ENCODE data around the gene MICOS13. TPM values are rescaled to one million over a fixed set of nuclear protein-coding genes. Genes with fewer than 3 reads are reported as not detected.

MICOS13 gene
- total RNA-seq, 1 donor from 2014 or later, result 83.2 TPM

- H3K36me3 ChIP-seq, result peaks cover 0 to 49% of the 10 kb centered on the region in 2 donors
- H3K4me1 ChIP-seq, result peaks cover 12% of the 10 kb centered on the region
- no peaks in the 10 kb centered on the region for H3K9me3 ChIP-seq
- TF ChIP-seq POLR2AphosphoS5 (IDR thresholded peaks at IDR 0.05; ENCODE audit: insufficient read depth in 1 of 2, low read depth in 1 of 2) (no peak), POLR2A (IDR thresholded peaks at IDR 0.05) (no peak)
- TF ChIP-seq, protein P1, sequence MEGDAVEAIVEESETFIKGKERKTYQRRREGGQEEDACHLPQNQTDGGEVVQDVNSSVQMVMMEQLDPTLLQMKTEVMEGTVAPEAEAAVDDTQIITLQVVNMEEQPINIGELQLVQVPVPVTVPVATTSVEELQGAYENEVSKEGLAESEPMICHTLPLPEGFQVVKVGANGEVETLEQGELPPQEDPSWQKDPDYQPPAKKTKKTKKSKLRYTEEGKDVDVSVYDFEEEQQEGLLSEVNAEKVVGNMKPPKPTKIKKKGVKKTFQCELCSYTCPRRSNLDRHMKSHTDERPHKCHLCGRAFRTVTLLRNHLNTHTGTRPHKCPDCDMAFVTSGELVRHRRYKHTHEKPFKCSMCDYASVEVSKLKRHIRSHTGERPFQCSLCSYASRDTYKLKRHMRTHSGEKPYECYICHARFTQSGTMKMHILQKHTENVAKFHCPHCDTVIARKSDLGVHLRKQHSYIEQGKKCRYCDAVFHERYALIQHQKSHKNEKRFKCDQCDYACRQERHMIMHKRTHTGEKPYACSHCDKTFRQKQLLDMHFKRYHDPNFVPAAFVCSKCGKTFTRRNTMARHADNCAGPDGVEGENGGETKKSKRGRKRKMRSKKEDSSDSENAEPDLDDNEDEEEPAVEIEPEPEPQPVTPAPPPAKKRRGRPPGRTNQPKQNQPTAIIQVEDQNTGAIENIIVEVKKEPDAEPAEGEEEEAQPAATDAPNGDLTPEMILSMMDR (IDR thresholded peaks at IDR 0.05), result no peak
- H3K27ac ChIP-seq, result no peak overlapping the region
- no peak overlapping the region for H3K4me3 ChIP-seq
- no peaks in the 10 kb centered on the region for H3K27me3 ChIP-seq
- intact Hi-C loops (cut with DNase I), result no loop called here
- DNase-seq (ENCODE audit: extremely low spot score in 2 of 2), result no peak
Observed at GRCh38 chr19:5713228-5713627, 32.9 kb upstream of the MICOS13 start.

DNA sequence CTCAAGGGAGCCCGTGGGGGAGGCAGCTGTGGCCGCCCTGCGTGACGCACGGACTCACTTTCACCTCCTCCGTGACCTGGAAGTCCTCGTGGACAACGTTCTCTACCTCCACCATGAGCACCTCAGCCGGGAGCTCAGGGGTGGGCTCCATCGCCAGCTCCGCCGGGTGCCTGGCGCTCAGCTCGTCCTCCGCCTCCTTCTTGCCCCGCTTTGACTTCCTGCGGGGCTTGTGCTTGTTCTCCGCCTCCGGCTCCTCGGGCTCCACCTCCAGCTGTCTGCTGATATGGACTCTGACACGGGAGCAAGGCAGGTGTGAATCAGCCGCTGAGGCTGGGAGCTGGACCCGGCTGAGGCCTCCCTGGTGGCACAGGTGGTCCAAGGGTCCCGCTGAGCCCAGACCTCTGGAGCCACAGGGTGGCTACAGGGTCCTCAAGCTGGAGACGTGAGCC lies 31.4 kb upstream of the MICOS13 start:
- Histone ChIP-seq H3K4me3 (no peak overlapping the region), H3K9me3 (no peaks in the 10 kb centered on the region), H3K4me1 (no peaks in the 10 kb centered on the region), H3K36me3 (peaks cover 0 to 62% of the 10 kb centered on the region in 2 donors), H3K27me3 (no peaks in the 10 kb centered on the region), H3K27ac (no peak overlapping the region)
- TF ChIP-seq POLR2AphosphoS5 (IDR thresholded peaks at IDR 0.05; ENCODE audit: insufficient read depth in 1 of 2, low read depth in 1 of 2), result no peak
- no peak for TF ChIP-seq POLR2A (IDR thresholded peaks at IDR 0.05)
- TF ChIP-seq, protein P1 (IDR thresholded peaks at IDR 0.05), result no peak
- intact Hi-C loops (cut with DNase I), result no loop called here
- no peak for DNase-seq (ENCODE audit: extremely low spot score in 2 of 2)

DNA sequence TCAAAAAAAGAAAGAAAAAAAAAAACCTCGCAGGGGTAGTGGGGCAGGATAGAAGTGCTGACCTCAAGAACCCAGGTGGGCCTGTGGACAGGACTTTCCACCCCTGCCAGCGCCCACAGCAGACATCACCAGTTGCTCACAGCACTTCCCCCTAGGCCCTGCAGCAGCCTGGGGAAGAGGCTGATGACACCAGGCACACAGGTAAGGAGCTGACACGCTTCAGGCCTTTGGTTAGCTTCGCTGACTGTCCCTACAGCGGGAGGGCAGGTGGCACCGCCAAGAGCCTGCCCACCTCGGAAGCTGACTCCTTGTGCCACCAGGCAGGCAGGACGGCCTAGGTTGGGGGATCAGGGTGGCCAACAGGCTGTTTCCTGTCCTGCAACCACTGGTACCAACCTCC lies 30.7 kb upstream of the MICOS13 start:
- Histone ChIP-seq H3K36me3 (peaks cover 0 to 69% of the 10 kb centered on the region in 2 donors), H3K4me1 (no peaks in the 10 kb centered on the region), H3K27ac (no peak overlapping the region), H3K27me3 (no peaks in the 10 kb centered on the region), H3K4me3 (no peak overlapping the region), H3K9me3 (no peaks in the 10 kb centered on the region)
- TF ChIP-seq POLR2A (IDR thresholded peaks at IDR 0.05), result no peak
- no peak for TF ChIP-seq POLR2AphosphoS5 (IDR thresholded peaks at IDR 0.05; ENCODE audit: insufficient read depth in 1 of 2, low read depth in 1 of 2)
- no peak for DNase-seq (ENCODE audit: extremely low spot score in 2 of 2)
- intact Hi-C loops (cut with DNase I), result no loop called here

GRCh38 chr19:5707576-5708575 lies 27.6 kb upstream of the MICOS13 start:
- no peaks in the 10 kb centered on the region for H3K4me1 ChIP-seq
- H3K4me3 ChIP-seq, result no peak overlapping the region
- no peaks in the 10 kb centered on the region for H3K9me3 ChIP-seq
- no peak for DNase-seq (ENCODE audit: extremely low spot score in 2 of 2)
- H3K36me3 ChIP-seq, result peaks cover 0 to 88% of the 10 kb centered on the region in 2 donors
- H3K27me3 ChIP-seq, result no peaks in the 10 kb centered on the region
- H3K27ac ChIP-seq, result no peak overlapping the region
- TF ChIP-seq POLR2AphosphoS5 (IDR thresholded peaks at IDR 0.05; ENCODE audit: insufficient read depth in 1 of 2, low read depth in 1 of 2), result no peak
- TF ChIP-seq, protein P1 (IDR thresholded peaks at IDR 0.05), result no peak
- intact Hi-C loops (cut with DNase I), result no loop called here

- H3K27ac ChIP-seq, result no peak overlapping the region
- intact Hi-C loops (cut with DNase I), result no loop called here
- peaks cover 0 to 79% of the 10 kb centered on the region in 2 donors for H3K36me3 ChIP-seq
- DNase-seq (ENCODE audit: extremely low spot score in 2 of 2), result peak in 1 of 2 donors; percentile 93
- H3K4me1 ChIP-seq, result no peaks in the 10 kb centered on the region
- H3K9me3 ChIP-seq, result no peaks in the 10 kb centered on the region
- H3K4me3 ChIP-seq, result no peak overlapping the region
- no peaks in the 10 kb centered on the region for H3K27me3 ChIP-seq
- TF ChIP-seq POLR2AphosphoS5 (IDR thresholded peaks at IDR 0.05; ENCODE audit: insufficient read depth in 1 of 2, low read depth in 1 of 2), result no peak
Observed at GRCh38 chr19:5706876-5707573, 26.7 kb upstream of the MICOS13 start.
